T-helper 2 cell (primary cell): ENCODE data around the gene PCNX4.

Experiments
- DNase-seq, 5 experiments: peaks; one replicate each; pipeline versions ENCODE4 v3.0.0 to v3.0.0-alpha.2; 2012 to 2022

Gene PCNX4

GRCh38 chr14:60175255-60175902, 83.7 kb downstream of the PCNX4 start:
- no peak for DNase-seq

GRCh38 chr14:60178164-60178563, 86.4 kb downstream of the PCNX4 start:
- no peak for DNase-seq

GRCh38 chr14:60178820-60179219, 87.1 kb downstream of the PCNX4 start:
- no peak for DNase-seq

GRCh38 chr14:60179431-60179869, 87.7 kb downstream of the PCNX4 start:
- DNase-seq = no peak

- DNase-seq = no peak
Measured at GRCh38 chr14:60183138-60183537, 91.4 kb downstream of the PCNX4 start.

- DNase-seq = peak in 1 of 5 experiments; percentile 50
Measured at GRCh38 chr14:60183741-60184140, 92.0 kb downstream of the PCNX4 start.

GRCh38 chr14:60184146-60184904, 92.6 kb downstream of the PCNX4 start:
- DNase-seq = peak in 2 of 5 experiments; percentile 53 to 77

GRCh38 chr14:60184905-60185555, 93.3 kb downstream of the PCNX4 start:
- DNase-seq = no peak

- DNase-seq = no peak
Measured at GRCh38 chr14:60188115-60188514, 96.4 kb downstream of the PCNX4 start.

GRCh38 chr14:60188696-60189095, 97.0 kb downstream of the PCNX4 start:
- no peak for DNase-seq

GRCh38 chr14:60189923-60190840, 98.5 kb downstream of the PCNX4 start:
- DNase-seq = peak in 1 of 5 experiments; percentile 33

GRCh38 chr14:60195179-60195810, 103.6 kb downstream of the PCNX4 start:
- DNase-seq = peak in 1 of 5 experiments; percentile 12

- DNase-seq = peak in 1 of 5 experiments; percentile 33
Measured at GRCh38 chr14:60196291-60196690, 104.6 kb downstream of the PCNX4 start.

- DNase-seq = no peak
Measured at GRCh38 chr14:60197629-60198303, 106.0 kb downstream of the PCNX4 start.

GRCh38 chr14:60199321-60199720, 107.6 kb downstream of the PCNX4 start:
- no peak for DNase-seq

- DNase-seq = no peak
Measured at GRCh38 chr14:60204104-60204842, 112.5 kb downstream of the PCNX4 start.

- no peak for DNase-seq
Measured at GRCh38 chr14:60204843-60205774, 113.4 kb downstream of the PCNX4 start.

- DNase-seq = no peak
Measured at GRCh38 chr14:60206249-60206670, 114.5 kb downstream of the PCNX4 start.

GRCh38 chr14:60206837-60207533, 115.3 kb downstream of the PCNX4 start:
- DNase-seq = no peak
